Naive thymus-derived CD4-positive, alpha-beta T cell (primary cell): ENCODE results near the gene SYT2. TPM values are rescaled to one million over a fixed set of nuclear protein-coding genes. Genes with fewer than 3 reads are reported as not detected.

Experiments
- ATAC-seq: fragments of 150-1000 bp; cut with Tn5 transposase; 2 replicates; pipeline ENCODE4 v1.10.0; 2021; ENCODE audit warnings: mild to moderate bottlenecking, moderate library complexity
- CTCF ChIA-PET: fragments of 350-600 bp; sonication (Branson Sonifier 250); formaldehyde crosslinking; loops from one replicate; lab custom pipeline; 2021; ENCODE audit warnings: antibody characterized with exemption; lab: Charles Lee
- POLR2A ChIA-PET: fragments of 350-600 bp; sonication (Branson Sonifier 250); formaldehyde crosslinking; loops from one replicate; lab custom pipeline; 2021; ENCODE audit warnings: antibody characterized with exemption, inconsistent platforms; lab: Charles Lee
- DNase-seq, 9 donors: peaks; one replicate each; pipeline versions ENCODE4 v3.0.0 to v3.0.0-alpha.2; 2020 to 2022; ENCODE audit warnings: mixed read lengths in 1 of 9
- H3K27ac ChIP-seq: one replicate; pipeline ENCODE4 v1.7.0; 2013; ENCODE audit warnings: mild to moderate bottlenecking, low read depth, low read length, moderate library complexity
- H3K27me3 ChIP-seq, 2 donors: one replicate each; pipeline ENCODE4 v1.7.0; 2013; ENCODE audit warnings: low read length in 2 of 2, mild to moderate bottlenecking in 2 of 2, moderate library complexity in 2 of 2; ENCODE audit not compliant: control insufficient read depth in 2 of 2, insufficient read depth in 2 of 2
- H3K36me3 ChIP-seq, 3 experiments: 1 replicate in 2 of 3; 2 replicates in 1 of 3; pipeline ENCODE4 v1.7.0; 2013; ENCODE audit warnings: low read length in 3 of 3, mild to moderate bottlenecking in 3 of 3, moderate library complexity in 1 of 3; ENCODE audit not compliant: insufficient read depth in 3 of 3, control insufficient read depth in 2 of 3
- H3K4me1 ChIP-seq, 2 donors: one replicate each; pipeline ENCODE4 v1.7.0; 2013; ENCODE audit warnings: low read length in 2 of 2, mild to moderate bottlenecking in 2 of 2, moderate library complexity in 1 of 2; ENCODE audit not compliant: control insufficient read depth in 2 of 2, insufficient read depth in 2 of 2
- H3K4me3 ChIP-seq: 2 replicates; pipeline ENCODE4 v1.7.0; 2013; ENCODE audit warnings: mild to moderate bottlenecking, low read length
- H3K9me3 ChIP-seq, 3 experiments: 1 replicate in 2 of 3; 2 replicates in 1 of 3; pipeline ENCODE4 v1.7.0; 2013; ENCODE audit warnings: low read length in 3 of 3; ENCODE audit not compliant: control insufficient read depth in 2 of 3
- H3K27ac Mint-ChIP-seq, 9 donors: one replicate each; pipeline ENCODE4 v1.8.0; 2020 to 2022; ENCODE audit warnings: mixed read lengths in 9 of 9, mild to moderate bottlenecking in 8 of 9, moderate library complexity in 5 of 9, inconsistent platforms in 2 of 9
- H3K27me3 Mint-ChIP-seq, 5 donors: one replicate each; pipeline ENCODE4 v1.8.0; 2021 to 2022; ENCODE audit warnings: mixed read lengths in 5 of 5, mild to moderate bottlenecking in 1 of 5
- H3K36me3 Mint-ChIP-seq, 5 donors: one replicate each; pipeline ENCODE4 v1.8.0; 2020 to 2022; ENCODE audit warnings: mixed read lengths in 5 of 5, mild to moderate bottlenecking in 3 of 5, inconsistent platforms in 1 of 5
- H3K4me1 Mint-ChIP-seq, 7 donors: one replicate each; pipeline ENCODE4 v1.8.0; 2020 to 2022; ENCODE audit warnings: mixed read lengths in 7 of 7, mild to moderate bottlenecking in 3 of 7, inconsistent platforms in 1 of 7
- H3K4me3 Mint-ChIP-seq, 10 donors: one replicate each; pipeline ENCODE4 v1.8.0; 2020 to 2022; ENCODE audit warnings: mild to moderate bottlenecking in 10 of 10, mixed read lengths in 10 of 10, moderate library complexity in 6 of 10, inconsistent platforms in 2 of 10
- H3K9me3 Mint-ChIP-seq, 11 donors: one replicate each; pipeline ENCODE4 v1.8.0; 2020 to 2022; ENCODE audit warnings: mixed read lengths in 11 of 11, mild to moderate bottlenecking in 4 of 11, inconsistent platforms in 1 of 11, moderate library complexity in 1 of 11
- intact Hi-C, 2 donors: fragments of 100-400 bp; cut with micrococcal nuclease; formaldehyde crosslinking; loops; one replicate each; pipeline ENCODE4 v1.15.1; 2023
- polyA plus RNA-seq, 2 donors: library from polyadenylated mRNA; unstranded; fragments of 300-500 nt; fragmentation: Illumina TruSeq; gene quantifications; one replicate each; pipeline ENCODE4 v1.2.3, GENCODE V29; 2021
- total RNA-seq, 6 experiments: library from RNA in 5 of 6; stranded (reverse) in 5 of 6; gene quantifications; 1 replicate in 5 of 6; 2 replicates in 1 of 6; pipeline ENCODE4 v1.2.3 and lab custom pipeline; 2021 to 2026

The SYT2 gene
- total and polyA plus RNA-seq, 7 experiments from 2014 or later, result 0.02 TPM; not detected in 6

DNA sequence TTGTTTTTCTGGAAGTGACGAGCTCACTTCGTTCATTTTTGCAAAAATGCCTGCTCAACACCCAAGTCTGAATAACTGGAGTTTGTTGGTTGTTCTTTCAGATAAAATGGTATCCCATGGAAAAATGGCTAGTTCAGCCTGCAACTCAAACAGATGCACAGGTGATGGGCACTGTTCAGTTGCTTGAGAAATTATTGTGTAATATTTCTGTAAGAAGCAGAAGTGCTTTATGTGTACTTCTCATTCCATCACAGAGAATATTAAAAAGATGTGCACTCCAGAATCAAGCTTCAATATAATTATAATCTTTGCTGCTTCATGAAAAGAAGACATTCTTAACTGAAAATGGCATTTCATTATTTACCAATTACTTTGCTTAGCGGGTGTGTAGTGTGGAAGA is 9.1 kb downstream of the SYT2 start:
- Histone ChIP-seq H3K9me3 (no peaks in the 10 kb centered on the region), H3K27me3 (no peaks in the 10 kb centered on the region), H3K36me3 (no peaks in the 10 kb centered on the region), H3K27ac (no peak overlapping the region), H3K4me3 (no peak overlapping the region), H3K4me1 (no peaks in the 10 kb centered on the region)
- Mint-ChIP-seq H3K27ac (no peak overlapping the region), H3K9me3 (no peaks in the 10 kb centered on the region), H3K4me1 (peaks cover 0 to 7% (median 0%) of the 10 kb centered on the region in 7 donors), H3K27me3 (peaks cover 37 to 57% (median 44%) of the 10 kb centered on the region in 5 donors), H3K4me3 (no peak overlapping the region), H3K36me3 (no peaks in the 10 kb centered on the region)
- CTCF ChIA-PET, result no interaction called here
- intact Hi-C loops, result no loop called here
- no peak for ATAC-seq
- POLR2A ChIA-PET, result no interaction called here
- no peak for DNase-seq

DNA sequence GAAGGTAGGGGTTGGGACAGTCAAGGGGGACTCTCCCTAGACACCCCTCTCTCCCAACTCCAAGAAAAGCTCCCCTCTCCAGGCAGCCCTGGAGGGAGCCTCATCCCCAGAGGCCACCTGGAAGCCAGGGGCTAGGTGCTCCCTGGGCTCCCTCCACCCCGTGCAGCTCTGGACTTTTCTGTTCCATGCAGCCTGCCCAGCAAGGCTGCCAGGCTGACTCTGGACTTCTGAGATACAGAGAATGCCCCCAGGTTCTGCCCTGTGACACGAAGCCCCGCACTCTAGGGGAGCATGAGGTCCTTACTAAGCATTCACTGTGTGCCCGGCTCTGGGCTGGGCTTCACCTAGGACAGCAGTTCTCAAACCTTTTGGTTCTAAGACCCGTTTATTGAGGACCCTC is 10.2 kb downstream of the SYT2 start:
- Mint-ChIP-seq H3K27ac (no peak overlapping the region), H3K4me1 (peaks cover 0 to 7% (median 0%) of the 10 kb centered on the region in 7 donors), H3K9me3 (no peaks in the 10 kb centered on the region), H3K27me3 (peaks cover 40 to 58% (median 46%) of the 10 kb centered on the region in 5 donors), H3K36me3 (no peaks in the 10 kb centered on the region), H3K4me3 (no peak overlapping the region)
- CTCF ChIA-PET, result no interaction called here
- no peak for ATAC-seq
- POLR2A ChIA-PET, result no interaction called here
- Histone ChIP-seq H3K4me1 (no peaks in the 10 kb centered on the region), H3K36me3 (no peaks in the 10 kb centered on the region), H3K9me3 (no peaks in the 10 kb centered on the region), H3K27ac (no peak overlapping the region), H3K27me3 (no peaks in the 10 kb centered on the region), H3K4me3 (no peak overlapping the region)
- intact Hi-C loops, result no loop called here
- no peak for DNase-seq

DNA sequence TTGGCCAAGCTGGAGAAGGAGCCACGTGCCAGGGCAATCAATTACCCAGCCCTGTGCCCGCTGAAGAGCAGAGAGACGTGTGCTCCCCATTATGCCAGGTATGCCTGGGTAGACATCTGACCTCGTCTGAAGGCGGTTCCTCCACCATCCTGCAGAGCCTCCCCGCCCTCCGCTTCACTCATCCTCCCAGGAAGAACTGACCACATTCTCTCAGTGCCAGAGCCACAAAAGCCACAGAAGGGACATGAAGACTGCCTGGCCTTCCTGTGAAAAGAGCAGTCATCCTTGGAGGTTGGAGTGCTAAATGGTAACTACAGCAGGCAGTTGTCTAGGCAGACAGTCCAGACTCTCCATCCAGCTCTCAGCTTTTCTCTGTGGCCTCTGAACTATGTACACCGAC is 12.0 kb downstream of the SYT2 start:
- Histone ChIP-seq H3K27ac (no peak overlapping the region), H3K4me1 (no peaks in the 10 kb centered on the region), H3K36me3 (no peaks in the 10 kb centered on the region), H3K9me3 (no peaks in the 10 kb centered on the region), H3K27me3 (no peaks in the 10 kb centered on the region), H3K4me3 (no peak overlapping the region)
- ATAC-seq (no peak), DNase-seq (no peak)
- POLR2A ChIA-PET, result interaction anchor here (0.7 kb wide), 1 partner anchor 73 kb away, joined by 3 read pairs; no protein-coding TSS in a partner anchor
- Mint-ChIP-seq H3K9me3 (peaks cover 0 to 2% (median 0%) of the 10 kb centered on the region in 11 donors), H3K4me1 (peaks cover 0 to 7% (median 0%) of the 10 kb centered on the region in 7 donors), H3K27ac (peak overlapping the region in 2 of 9 donors; percentile 40 to 65), H3K4me3 (peak overlapping the region in 1 of 10 donors; percentile 1), H3K36me3 (no peaks in the 10 kb centered on the region), H3K27me3 (peaks cover 39 to 58% (median 41%) of the 10 kb centered on the region in 5 donors)
- CTCF ChIA-PET, result no interaction called here
- intact Hi-C loops, result no loop called here

DNA sequence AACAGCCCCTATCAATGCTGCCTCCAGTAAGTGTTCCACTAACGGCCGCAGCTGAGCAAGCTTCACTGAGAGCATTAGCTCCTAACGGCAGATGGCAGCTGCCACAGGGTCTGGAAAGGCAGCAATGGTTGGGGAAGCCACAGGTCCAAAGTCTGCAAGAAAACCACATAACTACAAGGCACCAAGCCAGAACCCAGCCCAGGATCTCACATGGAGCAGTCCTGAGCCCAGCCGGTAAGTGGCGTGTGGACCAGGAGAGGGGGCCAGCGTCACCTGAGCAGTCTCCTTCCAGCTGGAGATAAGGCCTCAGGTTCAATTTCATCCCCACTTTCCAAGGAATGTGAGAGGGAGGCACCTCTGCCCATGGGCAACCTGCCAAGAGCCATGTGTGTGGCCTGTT is 13.2 kb downstream of the SYT2 start:
- Histone ChIP-seq H3K36me3 (no peaks in the 10 kb centered on the region), H3K4me3 (no peak overlapping the region), H3K27me3 (no peaks in the 10 kb centered on the region), H3K4me1 (no peaks in the 10 kb centered on the region), H3K9me3 (no peaks in the 10 kb centered on the region), H3K27ac (no peak overlapping the region)
- ATAC-seq (no peak), DNase-seq (no peak)
- Mint-ChIP-seq H3K9me3 (peaks cover 0 to 5% (median 2%) of the 10 kb centered on the region in 11 donors), H3K36me3 (no peaks in the 10 kb centered on the region), H3K27me3 (peaks cover 33 to 61% (median 45%) of the 10 kb centered on the region in 5 donors), H3K4me1 (peaks cover 0 to 7% (median 0%) of the 10 kb centered on the region in 7 donors), H3K4me3 (no peak overlapping the region), H3K27ac (no peak overlapping the region)
- intact Hi-C loops, result no loop called here
- ChIA-PET CTCF (no interaction called here), POLR2A (no interaction called here)

DNA sequence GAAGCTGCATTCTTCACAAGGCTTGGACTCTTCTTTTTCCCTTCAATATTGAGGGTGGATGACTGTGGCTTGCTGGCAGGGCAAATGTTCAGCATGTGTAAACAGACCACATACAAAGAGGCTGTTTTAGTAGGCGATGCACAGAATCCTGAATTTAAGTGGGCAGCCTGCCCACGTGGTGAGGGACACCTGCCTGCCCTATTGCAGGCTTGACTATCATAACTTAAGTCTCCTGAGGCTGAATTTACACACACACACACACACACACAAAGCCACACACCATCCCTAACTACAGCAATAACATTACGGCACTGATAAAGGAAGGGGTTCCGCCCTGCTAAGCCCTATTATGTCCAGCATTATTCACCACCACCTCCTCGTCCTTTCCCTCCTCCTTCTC is 15.9 kb downstream of the SYT2 start:
- ATAC-seq (no peak), DNase-seq (no peak)
- no peak overlapping the region for H3K27ac ChIP-seq
- H3K4me1 ChIP-seq, result no peaks in the 10 kb centered on the region
- CTCF ChIA-PET, result no interaction called here
- H3K9me3 ChIP-seq, result no peaks in the 10 kb centered on the region
- POLR2A ChIA-PET, result no interaction called here
- no peaks in the 10 kb centered on the region for H3K36me3 ChIP-seq
- Mint-ChIP-seq H3K27ac (no peak overlapping the region), H3K4me3 (no peak overlapping the region), H3K27me3 (peaks cover 33 to 70% (median 59%) of the 10 kb centered on the region in 5 donors), H3K4me1 (peaks cover 0 to 7% (median 0%) of the 10 kb centered on the region in 7 donors), H3K36me3 (no peaks in the 10 kb centered on the region), H3K9me3 (peaks cover 0 to 5% (median 2%) of the 10 kb centered on the region in 11 donors)
- H3K4me3 ChIP-seq, result no peak overlapping the region
- H3K27me3 ChIP-seq, result no peaks in the 10 kb centered on the region
- intact Hi-C loops, result no loop called here

DNA sequence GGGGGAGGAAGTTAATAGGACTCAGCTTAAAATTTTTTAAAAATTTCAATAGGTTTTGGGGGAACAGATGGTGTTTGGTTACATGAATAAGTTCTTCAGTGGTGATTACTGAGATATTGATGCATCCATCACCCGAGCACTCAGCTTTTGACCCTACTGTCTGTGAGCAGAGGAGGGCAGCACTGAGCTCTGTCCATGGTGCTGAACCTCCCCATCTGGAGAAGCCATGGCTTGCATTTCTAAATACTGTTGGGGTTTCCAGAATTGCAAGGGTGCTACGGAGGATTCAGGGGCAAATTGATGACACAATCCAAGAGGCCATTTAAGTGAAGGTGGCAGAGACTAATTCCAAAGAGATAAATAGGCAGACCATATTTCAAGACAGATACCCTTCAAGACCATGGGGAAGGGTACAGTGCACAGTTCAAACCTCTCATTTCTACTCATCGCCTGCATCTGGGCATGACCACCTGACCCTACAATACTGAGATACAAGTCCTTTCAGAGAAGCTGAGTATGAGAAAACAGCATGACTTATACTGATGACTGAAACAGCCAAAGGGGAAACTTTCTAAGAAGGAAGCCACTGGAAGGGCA is 17.2 kb downstream of the SYT2 start:
- Histone ChIP-seq H3K4me3 (no peak overlapping the region), H3K27me3 (no peaks in the 10 kb centered on the region), H3K36me3 (no peaks in the 10 kb centered on the region), H3K27ac (no peak overlapping the region), H3K4me1 (no peaks in the 10 kb centered on the region), H3K9me3 (no peaks in the 10 kb centered on the region)
- Mint-ChIP-seq H3K27ac (peak overlapping the region in 2 of 9 donors; percentile 15 to 45), H3K4me1 (peaks cover 0 to 1% (median 0%) of the 10 kb centered on the region in 7 donors), H3K4me3 (no peak overlapping the region), H3K27me3 (peaks cover 32 to 77% (median 63%) of the 10 kb centered on the region in 5 donors), H3K9me3 (peaks cover 0 to 5% (median 2%) of the 10 kb centered on the region in 11 donors), H3K36me3 (no peaks in the 10 kb centered on the region)
- intact Hi-C loops, result no loop called here
- ChIA-PET POLR2A (no interaction called here), CTCF (no interaction called here)
- ATAC-seq, result peak; percentile 84
- DNase-seq, result peak; percentile 27 to 69 (median 52)

DNA sequence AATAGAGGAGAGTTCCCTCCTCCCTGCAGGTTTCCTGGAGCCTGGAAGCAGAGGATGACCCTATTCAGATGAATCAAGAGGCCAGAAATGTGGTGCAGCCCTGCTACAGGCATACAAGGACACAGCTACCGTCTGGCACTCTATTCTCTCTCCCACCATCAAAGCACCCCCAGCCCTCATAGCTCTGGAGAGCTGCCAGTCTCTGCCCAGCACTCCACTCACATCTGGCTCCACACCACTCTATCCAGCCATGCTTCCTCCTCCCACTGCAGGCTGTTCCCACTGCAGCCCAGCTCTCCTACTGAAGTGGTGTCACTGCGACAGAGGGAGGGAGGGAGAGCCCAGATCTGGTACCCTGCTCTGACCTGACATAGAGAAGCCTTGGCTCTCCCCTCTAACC is 18.4 kb downstream of the SYT2 start:
- no peaks in the 10 kb centered on the region for H3K9me3 ChIP-seq
- DNase-seq (no peak), ATAC-seq (no peak)
- H3K9me3 Mint-ChIP-seq, result peaks cover 0 to 5% (median 2%) of the 10 kb centered on the region in 11 donors
- H3K36me3 Mint-ChIP-seq, result no peaks in the 10 kb centered on the region
- H3K27ac Mint-ChIP-seq, result no peak overlapping the region
- H3K27me3 Mint-ChIP-seq, result peaks cover 34 to 75% (median 55%) of the 10 kb centered on the region in 5 donors
- no peaks in the 10 kb centered on the region for H3K4me1 Mint-ChIP-seq
- intact Hi-C loops, result no loop called here
- H3K4me3 ChIP-seq, result no peak overlapping the region
- ChIA-PET POLR2A (no interaction called here), CTCF (no interaction called here)
- no peaks in the 10 kb centered on the region for H3K36me3 ChIP-seq
- no peaks in the 10 kb centered on the region for H3K4me1 ChIP-seq
- H3K27ac ChIP-seq, result no peak overlapping the region
- H3K27me3 ChIP-seq, result no peaks in the 10 kb centered on the region
- H3K4me3 Mint-ChIP-seq, result no peak overlapping the region
